HepG2 (cell line): ENCODE measurements around the gene DNAJB5. TPM values are rescaled to one million over a fixed set of nuclear protein-coding genes. Genes with fewer than 3 reads are reported as not detected.
A peak's percentile ranks its signal among the peaks of the same experiment; 100 is the strongest.

Experiments
- CREB1 ChIP-seq, 2 experiments: fragments of 450-650 bp in 1 of 2; IDR thresholded peaks; 2 replicates each; pipeline ENCODE4 v1.6.1; 2016 to 2017; ENCODE audit warnings: control low read depth in 1 of 2, mild to moderate bottlenecking in 1 of 2, missing compliant biosample characterization in 1 of 2, missing genetic modification characterization in 1 of 2
- GABPA ChIP-seq, 2 experiments: IDR thresholded peaks; 2 replicates each; pipeline ENCODE4 v1.6.1; 2011 to 2016; ENCODE audit warnings: low read depth in 2 of 2, low read length in 1 of 2, missing biosample characterization in 1 of 2, missing genetic modification characterization in 1 of 2
- GATA4 ChIP-seq: sonication (generic); IDR thresholded peaks from 2 replicates; pipeline ENCODE4 v1.6.1; 2016; ENCODE audit warnings: antibody characterized with exemption, low read depth, borderline replicate concordance
- NFIB ChIP-seq: sonication (generic); formaldehyde crosslinking; IDR thresholded peaks from 2 replicates; pipeline ENCODE4 v1.9.0; 2021; ENCODE audit warnings: missing genetic modification reagents, mild to moderate bottlenecking, borderline replicate concordance
- SRSF9 ChIP-seq: fragments of 200-400 bp; formaldehyde crosslinking; IDR thresholded peaks from 2 replicates; pipeline ENCODE4 v1.6.1; 2018; ENCODE audit warnings: borderline replicate concordance, mild to moderate bottlenecking, low read depth, low read length; ENCODE audit not compliant: insufficient read depth, poor library complexity, severe bottlenecking
- ZBTB10 ChIP-seq: sonication (generic); formaldehyde crosslinking; IDR thresholded peaks from 2 replicates; pipeline ENCODE4 v1.4.0; 2020; ENCODE audit warnings: missing genetic modification reagents, borderline replicate concordance
- ZFY ChIP-seq: sonication (generic); formaldehyde crosslinking; IDR thresholded peaks from 2 replicates; pipeline ENCODE4 v1.4.0; 2020; ENCODE audit warnings: missing genetic modification reagents
- ZNF24 ChIP-seq: fragments of 450-650 bp; IDR thresholded peaks from 2 replicates; pipeline ENCODE4 v1.6.1; 2017; ENCODE audit warnings: antibody characterized with exemption, mild to moderate bottlenecking
- ZNF775 ChIP-seq: sonication (generic); formaldehyde crosslinking; IDR thresholded peaks from 2 replicates; pipeline ENCODE4 v1.4.0; 2020; ENCODE audit warnings: missing genetic modification reagents, mild to moderate bottlenecking, moderate library complexity, borderline replicate concordance
- ZNF782 ChIP-seq: sonication (generic); formaldehyde crosslinking; IDR thresholded peaks from 2 replicates; pipeline ENCODE4 v1.4.0; 2020; ENCODE audit warnings: missing genetic modification reagents, mild to moderate bottlenecking, borderline replicate concordance
- polyA plus RNA-seq, 8 experiments: library from polyadenylated mRNA; depleted of rRNA in 3 of 8; stranded (reverse) in 7 of 8; unstranded in 1 of 8; fragments of >200 nt; fragmentation: Illumina TruSeq in 4 of 8; extraction: Trizol in 4 of 8; gene quantifications; 2 replicates each; pipeline versions ENCODE4 v1.2.1 to v1.2.3, GENCODE V29; 2011 to 2016; ENCODE audit warnings: low read depth in 4 of 8, missing spikeins in 1 of 8, mixed read lengths in 1 of 8; ENCODE audit not compliant: insufficient read depth in 1 of 8
- total RNA-seq, 5 experiments: library from RNA; depleted of rRNA; stranded (reverse); fragments of >200 nt; fragmentation: Illumina TruSeq; extraction: Trizol; gene quantifications; 2 replicates each; pipeline ENCODE4 v1.2.3, GENCODE V29; 2016; ENCODE audit warnings: low read depth in 1 of 5

DNAJB5 gene
- total and polyA plus RNA-seq, 2 of the 13 experiments (the other 11 are each of a cell fraction or from before 2014, with no cell fraction given): 0.40 to 0.69 TPM

- TF ChIP-seq ZNF775 (CRISPR knock-in tag) (no peak), ZNF24 (no peak), ZBTB10 (CRISPR knock-in tag) (no peak), GABPA (IDR thresholded peaks at IDR 0.05; ENCODE audit: low read depth, low read length) (no peak), GABPA (CRISPR knock-in tag; IDR thresholded peaks at IDR 0.05; ENCODE audit: low read depth) (no peak), ZNF782 (CRISPR knock-in tag) (no peak), CREB1 (IDR thresholded peaks at IDR 0.05) (0 out of 2 replicates have a peak, but pooled peaks have one; percentile 8), CREB1 (CRISPR knock-in tag; IDR thresholded peaks at IDR 0.05) (no peak), NFIB (no peak), ZFY (no peak), GATA4 (no peak), SRSF9 (no peak)
- TF ChIP-seq, all 625 proteins: peak for 7
These were observed 52.6 kb downstream of the DNAJB5 start (continued) for GRCh38 chr9:35042081-35042604.
